Fibroblast of the conjunctiva (primary cell): Measurements from ENCODE around the gene SPAG9.

ENCODE experiments used
- DNase-seq: peaks from one replicate; pipeline ENCODE4 v3.0.0-alpha.2; 2010; ENCODE audit warnings: low read depth

SPAG9 gene, protein sequence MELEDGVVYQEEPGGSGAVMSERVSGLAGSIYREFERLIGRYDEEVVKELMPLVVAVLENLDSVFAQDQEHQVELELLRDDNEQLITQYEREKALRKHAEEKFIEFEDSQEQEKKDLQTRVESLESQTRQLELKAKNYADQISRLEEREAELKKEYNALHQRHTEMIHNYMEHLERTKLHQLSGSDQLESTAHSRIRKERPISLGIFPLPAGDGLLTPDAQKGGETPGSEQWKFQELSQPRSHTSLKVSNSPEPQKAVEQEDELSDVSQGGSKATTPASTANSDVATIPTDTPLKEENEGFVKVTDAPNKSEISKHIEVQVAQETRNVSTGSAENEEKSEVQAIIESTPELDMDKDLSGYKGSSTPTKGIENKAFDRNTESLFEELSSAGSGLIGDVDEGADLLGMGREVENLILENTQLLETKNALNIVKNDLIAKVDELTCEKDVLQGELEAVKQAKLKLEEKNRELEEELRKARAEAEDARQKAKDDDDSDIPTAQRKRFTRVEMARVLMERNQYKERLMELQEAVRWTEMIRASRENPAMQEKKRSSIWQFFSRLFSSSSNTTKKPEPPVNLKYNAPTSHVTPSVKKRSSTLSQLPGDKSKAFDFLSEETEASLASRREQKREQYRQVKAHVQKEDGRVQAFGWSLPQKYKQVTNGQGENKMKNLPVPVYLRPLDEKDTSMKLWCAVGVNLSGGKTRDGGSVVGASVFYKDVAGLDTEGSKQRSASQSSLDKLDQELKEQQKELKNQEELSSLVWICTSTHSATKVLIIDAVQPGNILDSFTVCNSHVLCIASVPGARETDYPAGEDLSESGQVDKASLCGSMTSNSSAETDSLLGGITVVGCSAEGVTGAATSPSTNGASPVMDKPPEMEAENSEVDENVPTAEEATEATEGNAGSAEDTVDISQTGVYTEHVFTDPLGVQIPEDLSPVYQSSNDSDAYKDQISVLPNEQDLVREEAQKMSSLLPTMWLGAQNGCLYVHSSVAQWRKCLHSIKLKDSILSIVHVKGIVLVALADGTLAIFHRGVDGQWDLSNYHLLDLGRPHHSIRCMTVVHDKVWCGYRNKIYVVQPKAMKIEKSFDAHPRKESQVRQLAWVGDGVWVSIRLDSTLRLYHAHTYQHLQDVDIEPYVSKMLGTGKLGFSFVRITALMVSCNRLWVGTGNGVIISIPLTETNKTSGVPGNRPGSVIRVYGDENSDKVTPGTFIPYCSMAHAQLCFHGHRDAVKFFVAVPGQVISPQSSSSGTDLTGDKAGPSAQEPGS (N-terminal part only)

DNA sequence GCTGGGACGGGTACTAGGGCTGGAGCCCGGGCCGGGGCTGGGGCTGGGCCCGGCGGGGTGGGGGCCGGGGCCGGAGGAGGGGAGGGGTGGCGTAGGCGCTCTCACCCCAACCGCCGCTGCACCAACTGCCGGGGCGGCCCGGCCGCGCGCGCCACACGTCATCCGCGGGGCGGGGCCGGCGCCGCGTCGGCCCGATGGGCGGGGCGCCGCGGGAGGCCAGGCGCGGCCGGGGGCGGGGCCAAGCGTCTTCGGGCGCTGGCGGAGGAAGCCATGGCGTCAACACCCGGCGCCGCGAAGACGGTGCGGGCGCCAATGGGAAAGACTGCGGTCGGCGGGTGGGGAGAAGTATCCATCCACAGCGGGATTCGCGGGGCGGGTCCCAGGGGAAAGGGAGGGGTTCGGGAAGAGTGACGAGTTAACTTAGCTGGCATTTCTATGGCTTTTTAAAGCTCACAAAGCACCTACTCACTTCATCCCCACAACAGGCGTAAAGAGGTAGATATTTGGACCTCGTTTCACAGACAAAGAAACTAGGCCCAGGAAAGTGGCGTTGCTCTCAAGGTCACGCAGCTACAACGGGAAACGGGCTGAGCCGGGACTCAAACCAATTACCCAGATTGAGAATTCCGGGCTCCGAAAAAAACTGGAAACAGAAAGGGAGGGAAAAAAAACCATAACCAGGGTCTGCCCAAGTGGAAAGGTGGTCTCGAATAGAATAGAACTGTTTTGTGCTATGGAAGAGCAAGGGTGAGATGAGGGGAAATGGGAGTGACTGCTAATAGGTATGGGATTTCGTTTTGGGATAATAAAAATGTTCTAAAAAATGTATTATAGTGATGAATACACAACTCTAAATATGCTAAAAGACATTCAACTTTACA, at the start of gene SPAG9:
Gene SPAG9, minus strand, starts transcription at position 130 of the 881 bp plus-strand sequence. CDS start 212 bp downstream, outside the sequence.
- peak; percentile 95 for DNase-seq

DNA sequence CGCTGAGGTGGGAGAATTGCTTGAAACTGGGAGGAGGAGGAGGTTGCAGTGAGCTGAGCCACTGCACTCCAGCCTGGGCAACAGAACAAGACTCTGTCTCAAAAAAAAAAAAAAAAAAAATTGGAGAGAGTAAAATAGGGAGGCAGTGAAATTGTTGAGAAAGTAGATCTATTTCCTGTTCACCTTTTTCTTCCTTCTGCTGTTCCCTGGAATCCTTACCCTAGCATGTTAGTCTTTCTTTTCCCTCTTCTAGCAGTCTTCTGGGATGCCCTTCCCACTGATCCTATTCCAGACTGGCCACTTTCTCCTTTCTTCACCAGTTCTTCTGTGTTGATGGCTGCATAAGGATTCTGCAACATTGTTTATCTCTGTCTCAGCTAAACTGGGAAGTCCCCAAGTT, 48.7 kb upstream of the SPAG9 start:
- DNase-seq, result no peak

DNA sequence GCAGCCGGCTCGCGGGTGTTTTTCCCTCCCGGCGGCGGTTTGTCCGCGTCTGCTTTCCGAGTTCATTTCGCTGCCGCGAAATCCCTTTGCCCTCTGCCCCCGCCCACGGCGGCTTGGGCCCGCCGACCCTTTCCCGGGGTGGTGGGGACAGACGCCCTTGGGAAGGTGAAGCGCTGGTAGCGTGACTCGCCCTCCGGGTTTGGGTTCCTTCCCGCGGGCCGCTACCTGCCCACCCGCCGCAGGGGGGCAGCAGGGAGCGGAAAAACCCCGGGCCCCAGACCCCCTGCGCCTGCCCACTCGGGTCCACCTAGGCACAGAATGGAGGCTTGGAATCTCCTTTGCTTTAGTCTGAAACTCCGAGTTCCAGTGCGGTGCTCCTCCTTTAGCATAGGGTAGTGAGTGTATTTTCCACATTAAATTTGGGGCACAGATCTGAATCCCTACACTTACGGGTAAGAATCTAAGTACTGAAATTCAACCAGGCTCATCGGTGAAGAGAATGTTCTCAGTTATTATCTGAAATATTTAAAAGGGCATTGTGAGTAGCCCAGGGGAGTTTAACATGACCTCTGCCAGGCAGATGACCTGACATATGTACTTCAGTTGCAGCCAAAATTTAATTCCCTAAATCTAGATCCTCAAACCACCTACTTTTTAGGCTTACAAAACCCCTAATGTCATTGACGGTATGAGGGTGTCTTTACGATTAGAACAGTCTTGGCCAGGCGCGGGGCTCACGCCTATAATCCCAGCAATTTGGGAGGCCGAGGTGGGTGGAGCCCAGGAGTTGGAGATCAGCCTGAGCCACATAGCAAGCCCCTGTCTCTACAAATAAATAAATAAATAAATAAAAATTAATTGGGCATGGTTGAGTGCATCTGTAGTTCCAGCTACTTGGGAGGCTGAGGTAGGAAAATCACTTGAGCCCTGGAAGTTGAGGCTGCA, 46.6 kb upstream of the SPAG9 start:
- DNase-seq, result no peak

DNA sequence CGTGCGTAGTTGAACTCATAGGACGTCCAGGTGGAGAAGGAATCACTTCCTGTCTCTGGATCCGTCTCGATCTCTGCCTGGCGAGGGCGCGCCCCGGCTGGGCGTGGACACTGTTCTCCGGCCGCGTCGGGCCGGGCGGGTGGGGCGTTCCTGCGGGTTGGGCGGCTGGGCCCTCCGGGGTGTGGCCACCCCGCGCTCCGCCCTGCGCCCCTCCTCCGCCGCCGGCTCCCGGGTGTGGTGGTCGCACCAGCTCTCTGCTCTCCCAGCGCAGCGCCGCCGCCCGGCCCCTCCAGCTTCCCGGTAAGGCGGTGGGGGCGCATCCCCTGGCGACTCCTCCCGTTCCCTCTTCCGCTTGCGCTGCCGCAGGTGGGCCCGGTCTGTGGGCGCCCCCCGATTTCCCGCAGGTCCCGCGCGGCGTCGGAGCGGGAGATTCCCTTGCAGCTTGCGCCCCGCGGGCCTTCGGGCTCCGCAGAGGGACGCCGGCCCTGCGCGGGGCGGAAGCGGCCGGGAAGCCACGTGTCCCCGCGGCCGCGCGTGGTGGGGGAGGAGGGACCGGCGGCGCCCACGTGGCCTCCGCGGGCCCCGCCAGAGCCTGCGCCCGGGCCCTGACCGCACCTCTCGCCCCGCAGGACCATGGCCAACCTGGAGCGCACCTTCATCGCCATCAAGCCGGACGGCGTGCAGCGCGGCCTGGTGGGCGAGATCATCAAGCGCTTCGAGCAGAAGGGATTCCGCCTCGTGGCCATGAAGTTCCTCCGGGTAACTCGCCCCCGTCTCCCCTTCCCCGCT, 45.7 kb upstream of the SPAG9 start, which contains the start of gene NME2:
Gene NME2, plus strand, starts transcription at position 214 of the 789 bp plus-strand sequence. Its CDS starts 420 bp downstream, at position 634.
- peak; percentile 63 for DNase-seq

DNA sequence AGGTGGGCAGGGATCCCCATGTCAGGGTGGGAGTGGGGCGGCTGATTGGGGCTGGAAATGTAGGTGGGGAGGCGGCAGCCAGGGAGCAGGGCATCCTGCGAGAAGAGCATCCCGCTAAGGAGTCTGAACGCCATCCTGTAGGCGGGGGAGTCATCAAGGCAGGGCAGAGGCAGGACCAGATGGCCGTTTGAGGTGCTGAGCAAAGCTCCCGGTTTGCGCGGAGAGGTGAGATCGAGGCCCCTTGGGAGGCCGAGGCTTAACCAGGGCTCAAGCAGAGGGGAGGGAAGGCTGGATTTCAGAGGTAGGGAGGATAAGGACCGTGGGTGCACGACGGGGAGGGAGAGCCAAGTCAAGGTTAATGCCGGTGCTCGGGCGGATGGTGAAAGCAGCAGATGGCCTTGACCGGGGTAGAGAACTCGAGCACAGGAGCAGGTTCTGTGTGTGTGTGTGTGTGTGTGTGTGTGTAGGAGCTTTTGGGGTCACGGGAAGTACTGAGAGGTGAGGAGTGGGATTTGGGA, 45.1 kb upstream of the SPAG9 start:
- DNase-seq, result no peak

DNA sequence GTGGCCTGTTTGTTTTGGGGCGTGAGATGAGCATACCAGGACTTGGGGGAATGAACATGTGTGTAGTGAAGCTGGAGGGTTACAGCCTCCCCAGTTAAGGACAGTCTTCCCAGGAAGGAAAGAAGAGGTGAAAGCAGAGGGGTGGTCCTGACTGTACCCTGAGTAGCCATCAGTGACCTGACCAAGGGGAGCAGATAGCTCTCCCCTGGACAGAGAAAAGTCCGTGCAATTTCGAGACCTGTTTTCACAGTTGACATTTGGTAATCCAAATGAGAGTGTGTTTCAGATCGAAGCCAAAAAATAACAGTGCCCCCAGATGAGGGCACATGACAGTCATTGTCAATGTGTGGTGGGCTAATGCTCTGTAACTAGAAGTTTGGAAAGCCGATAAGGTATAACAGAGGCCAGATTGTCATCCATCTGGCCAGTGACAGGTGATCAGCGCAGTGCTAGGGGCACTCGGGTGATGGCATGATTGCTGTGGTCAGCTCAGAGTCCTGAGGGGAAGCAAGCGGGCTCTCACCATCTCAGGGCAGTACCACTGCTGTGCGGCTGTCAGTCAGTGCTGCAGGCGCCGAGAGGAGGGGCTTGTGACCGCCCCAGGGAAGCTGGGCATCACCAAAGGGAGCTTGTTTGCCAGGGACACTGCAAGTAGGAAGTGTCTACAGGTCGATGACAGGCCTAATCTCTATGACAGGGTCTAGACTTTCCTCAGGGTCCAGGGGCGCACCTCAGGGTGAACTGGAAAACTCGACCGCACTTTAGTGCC, 44.4 kb upstream of the SPAG9 start:
- no peak for DNase-seq

DNA sequence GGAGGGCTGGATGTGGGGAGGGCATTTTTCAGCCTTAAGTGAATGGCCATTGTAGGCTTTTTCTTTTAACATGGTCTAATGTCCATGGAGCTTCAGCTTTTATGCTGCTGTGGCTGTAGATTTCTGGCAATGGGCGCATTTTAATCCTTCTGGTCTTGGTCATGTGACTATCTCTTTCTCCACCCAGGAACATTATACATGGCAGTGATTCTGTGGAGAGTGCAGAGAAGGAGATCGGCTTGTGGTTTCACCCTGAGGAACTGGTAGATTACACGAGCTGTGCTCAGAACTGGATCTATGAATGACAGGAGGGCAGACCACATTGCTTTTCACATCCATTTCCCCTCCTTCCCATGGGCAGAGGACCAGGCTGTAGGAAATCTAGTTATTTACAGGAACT, 40.9 kb upstream of the SPAG9 start:
- no peak for DNase-seq

DNA sequence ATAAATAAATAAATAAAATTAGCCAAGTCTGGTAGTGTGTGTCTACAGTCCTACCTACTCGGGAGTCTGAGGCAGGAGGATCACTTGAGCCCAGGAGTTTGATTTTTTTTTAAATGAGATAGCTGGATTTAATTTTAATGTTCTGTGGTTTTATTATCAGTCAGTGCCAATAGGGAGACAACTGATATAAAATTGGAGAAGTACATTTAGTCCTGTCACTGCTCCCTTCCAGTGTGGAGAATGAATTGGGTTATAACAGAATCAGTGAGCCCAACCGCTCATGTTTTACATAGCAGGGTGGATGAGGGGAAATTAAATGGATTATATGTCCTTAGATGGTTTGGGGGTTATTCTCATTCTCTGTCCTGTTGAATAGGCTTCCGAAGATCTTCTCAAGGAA, 38.9 kb upstream of the SPAG9 start:
- DNase-seq, result no peak

DNA sequence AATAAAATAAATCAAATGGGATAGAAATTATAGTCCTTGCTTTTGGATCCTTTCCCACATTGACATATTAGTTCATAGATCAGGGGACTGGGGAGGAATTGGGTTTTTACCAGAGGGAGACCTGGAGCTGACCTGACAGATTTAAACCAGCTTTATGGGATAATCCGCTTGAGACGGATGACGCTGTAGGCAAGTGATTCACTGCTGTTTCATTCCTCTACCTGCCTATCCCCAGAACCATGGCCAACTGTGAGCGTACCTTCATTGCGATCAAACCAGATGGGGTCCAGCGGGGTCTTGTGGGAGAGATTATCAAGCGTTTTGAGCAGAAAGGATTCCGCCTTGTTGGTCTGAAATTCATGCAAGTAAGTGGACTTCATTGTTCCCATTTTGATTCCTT, 34.7 kb upstream of the SPAG9 start:
- no peak for DNase-seq

DNA sequence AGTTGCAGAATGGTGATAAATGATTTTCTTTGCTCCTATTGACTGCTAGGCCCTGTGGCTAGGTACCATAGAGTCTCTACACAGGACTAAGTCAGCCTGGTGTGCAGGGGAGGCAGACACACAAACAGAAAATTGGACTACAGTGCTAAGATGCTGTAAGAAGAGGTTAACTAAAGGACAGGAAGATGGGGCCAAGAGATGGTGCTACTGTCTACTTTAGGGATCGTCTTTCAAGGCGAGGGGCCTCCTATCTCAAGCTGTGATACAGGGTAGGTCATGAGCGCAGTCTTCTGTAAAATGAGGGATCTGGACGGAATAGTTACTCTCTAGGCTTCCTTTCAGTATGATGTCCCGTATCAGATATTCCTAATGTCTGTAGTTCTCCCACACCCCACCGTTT, 33.5 kb upstream of the SPAG9 start:
- DNase-seq, result no peak

DNA sequence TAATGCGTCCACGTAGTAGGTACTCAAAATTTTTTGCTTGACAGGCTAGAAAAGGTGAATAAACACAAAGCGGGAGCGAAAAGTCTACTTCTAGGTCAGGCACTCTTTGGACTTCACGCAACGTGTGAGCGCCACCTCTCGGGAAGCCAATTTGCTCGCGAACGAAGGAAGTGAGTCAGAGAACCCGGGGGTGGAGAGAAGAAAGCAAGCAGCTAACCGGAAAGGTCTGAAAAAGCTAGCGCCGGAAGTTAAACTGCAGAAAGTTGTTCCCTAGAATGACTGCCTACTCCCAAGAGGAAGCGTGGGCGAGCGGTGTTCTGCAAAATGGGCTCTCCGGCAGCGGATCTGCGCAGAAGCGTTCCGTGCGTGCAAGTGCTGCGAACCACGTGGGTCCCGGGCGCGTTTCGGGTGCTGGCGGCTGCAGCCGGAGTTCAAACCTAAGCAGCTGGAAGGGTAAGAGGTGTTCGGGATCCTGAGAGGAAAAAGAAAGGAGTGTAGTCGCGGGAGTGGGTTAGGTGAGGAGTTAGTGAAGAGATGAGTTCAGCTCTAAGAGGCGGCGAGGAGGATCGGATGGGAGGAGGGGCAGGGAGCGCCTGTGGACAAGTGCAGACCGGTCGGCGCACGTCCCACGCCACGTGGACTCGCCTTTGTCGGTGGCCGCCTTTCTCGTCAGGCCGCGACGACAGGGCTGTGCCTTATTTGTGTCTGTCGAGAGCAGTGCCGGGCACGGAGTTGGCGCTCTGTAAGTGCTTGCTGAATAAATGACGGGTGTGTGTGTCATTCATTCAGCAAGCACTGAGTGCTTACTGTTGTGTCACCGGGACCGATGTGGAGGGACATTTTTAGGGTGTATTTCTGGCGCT, 32.8 kb upstream of the SPAG9 start, which contains the start of gene NME1:
Gene NME1, plus strand, starts transcription at position 350 of the 863 bp plus-strand sequence. CDS start 2,096 bp downstream, outside the sequence.
- peak; percentile 99 for DNase-seq

DNA sequence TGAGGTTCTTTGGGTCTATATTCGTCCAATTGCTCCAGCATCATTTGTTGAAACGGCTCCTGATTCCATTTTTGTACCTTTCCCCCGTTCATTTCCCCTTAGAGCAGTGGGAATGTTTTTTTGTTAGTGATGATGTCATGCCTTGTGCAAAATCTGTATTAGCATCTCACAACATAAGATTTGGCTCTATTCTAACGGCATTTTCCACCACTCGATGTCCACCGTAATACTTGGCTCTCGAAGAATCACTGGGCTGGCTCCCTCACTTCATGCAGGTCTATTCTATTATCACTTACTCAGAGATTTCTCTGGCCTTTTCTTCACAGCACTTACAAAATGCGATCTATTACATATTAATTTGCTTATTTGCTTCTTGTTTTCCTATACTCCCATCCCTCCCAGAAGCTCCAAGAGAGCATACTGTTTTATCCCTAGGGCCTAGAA, 32.1 kb upstream of the SPAG9 start:
- DNase-seq, result no peak

DNA sequence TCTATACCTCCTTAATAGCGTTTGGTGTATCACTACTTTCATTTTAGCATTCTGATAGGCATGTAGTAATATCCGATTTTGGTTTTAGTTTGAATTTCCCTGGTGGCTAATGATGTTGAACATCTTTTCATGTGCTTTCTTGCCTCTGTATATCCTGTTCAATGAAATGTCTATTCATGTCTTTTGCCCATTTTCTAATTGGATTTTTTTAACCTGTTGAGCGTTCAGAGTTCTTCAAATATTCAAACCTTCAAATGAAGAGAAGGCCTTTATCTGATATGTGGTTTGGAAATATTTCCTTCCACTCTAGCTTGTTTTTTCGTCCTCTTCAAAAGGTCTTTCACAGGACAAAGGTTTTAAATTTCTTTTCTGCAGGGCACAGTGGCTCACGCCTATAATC, 30.3 kb upstream of the SPAG9 start:
- DNase-seq, result no peak

DNA sequence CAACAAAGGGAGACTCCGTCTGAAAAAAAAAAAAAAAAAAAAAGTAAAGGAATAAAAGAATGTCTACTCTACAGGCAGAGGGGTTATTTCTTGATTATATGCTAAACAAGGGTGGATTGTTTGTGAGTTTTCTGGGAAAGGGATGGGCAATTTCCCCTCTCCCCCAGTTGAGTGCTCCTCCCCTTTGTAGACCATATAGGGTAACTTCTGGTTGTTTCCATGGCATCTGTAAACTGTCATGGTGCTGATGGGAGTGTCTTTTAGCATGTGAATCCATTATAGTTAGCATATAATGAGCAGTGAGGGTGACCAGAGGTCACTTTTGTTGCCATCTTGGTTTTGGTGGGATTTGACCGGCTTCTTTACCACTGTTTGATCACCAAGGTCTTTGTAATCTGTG, 28.5 kb upstream of the SPAG9 start:
- DNase-seq, result no peak

DNA sequence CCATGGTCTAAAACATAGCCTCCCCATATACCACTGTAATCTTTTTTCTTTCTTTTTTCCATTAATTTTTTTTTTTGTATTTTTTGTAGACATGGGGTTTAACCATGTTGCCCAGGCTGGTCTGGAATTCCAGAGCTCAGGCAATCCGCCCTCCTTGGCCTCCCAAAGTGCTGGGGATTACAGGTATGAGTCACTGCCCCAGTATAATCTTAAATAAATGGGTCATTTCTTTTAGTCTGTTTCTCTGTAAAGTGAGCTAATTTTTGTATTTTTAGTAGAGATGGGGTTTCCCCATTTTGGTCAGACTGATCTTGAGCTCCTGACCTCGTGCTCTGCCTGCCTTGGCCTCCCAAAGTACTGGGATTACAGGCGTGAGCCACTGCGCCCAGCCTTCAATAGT, 27.0 kb upstream of the SPAG9 start:
- DNase-seq, result no peak

DNA sequence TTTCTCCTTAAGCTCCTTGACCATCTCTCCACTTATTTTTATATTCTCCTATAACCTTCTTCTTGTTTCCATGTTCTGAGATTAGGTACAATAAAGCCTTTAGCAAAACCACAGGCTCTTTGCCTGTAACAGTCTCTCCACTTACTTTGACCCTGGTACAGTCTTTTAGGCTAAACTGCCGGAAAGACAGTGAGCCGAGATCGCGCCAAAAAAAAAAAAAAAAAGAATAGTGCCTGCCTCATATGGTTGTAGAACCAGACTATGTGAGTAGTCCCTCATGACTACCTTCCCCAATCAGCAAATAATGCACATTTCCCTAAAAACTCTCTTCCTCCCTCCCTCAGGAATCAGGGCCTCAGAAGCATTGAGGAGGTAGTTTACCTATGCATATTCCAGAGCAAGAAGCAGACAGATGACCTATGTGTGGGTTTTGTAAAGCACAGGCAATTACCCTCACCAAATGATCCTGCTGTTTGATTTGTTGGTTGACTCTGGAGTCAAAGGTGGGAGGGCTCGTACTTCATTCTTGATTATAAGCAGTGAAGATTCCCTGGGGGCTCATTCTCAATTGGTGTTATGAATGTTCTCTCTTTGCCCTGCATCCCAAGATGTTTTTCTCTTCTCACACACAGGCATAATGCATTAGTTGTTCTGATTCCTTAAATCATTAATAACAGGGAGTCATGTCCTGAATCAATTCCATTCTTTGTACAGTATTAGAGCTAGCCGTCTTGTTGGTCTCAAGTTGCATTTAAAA, 23.8 kb upstream of the SPAG9 start:
- no peak for DNase-seq
